ENCODE results near the gene TTF2. TPM values are rescaled to one million over a fixed set of nuclear protein-coding genes. Genes with fewer than 3 reads are reported as not detected.

Gene TTF2
- total and polyA plus RNA-seq, 2 experiments from 2014 or later = 84.7 to 85.4 TPM

- TF ChIP-seq REST (IDR thresholded peaks at IDR 0.05; ENCODE audit: unreplicated experiment) = no peak
- no peak for TF ChIP-seq ZNF331 (CRISPR knock-in tag; IDR thresholded peaks at IDR 0.05; ENCODE audit: low read depth)
- TF ChIP-seq EZH2phosphoT487 (IDR thresholded peaks at IDR 0.05; ENCODE audit: unreplicated experiment) = no peak
- no peak for TF ChIP-seq EZH2 (IDR thresholded peaks at IDR 0.05; ENCODE audit: low read depth, unreplicated experiment)
- TF ChIP-seq ETS1 (IDR thresholded peaks at IDR 0.05) = no peak
- no peak for TF ChIP-seq STAT1 (IDR thresholded peaks at IDR 0.05; ENCODE audit: unreplicated experiment)
- no peak for TF ChIP-seq POLR2AphosphoS5 (IDR thresholded peaks at IDR 0.05; ENCODE audit: low read depth)
- TF ChIP-seq CREB1 (CRISPR knock-in tag; IDR thresholded peaks at IDR 0.05; ENCODE audit: low read depth) = no peak
- no peak for TF ChIP-seq NANOG (IDR thresholded peaks at IDR 0.05; ENCODE audit: borderline replicate concordance)
- TF ChIP-seq CTCF (conservative IDR thresholded peaks at IDR 0.05; ENCODE audit: low read depth in 2 of 2) = no peak
These were observed 34.6 kb upstream of the TTF2 start (continued) for GRCh38 chr1:117025568-117025967.

GRCh38 chr1:117026361-117026760, 33.8 kb upstream of the TTF2 start:
- no peak overlapping the region for H3K4me3 Mint-ChIP-seq
- H3K27me3 ChIP-seq (ENCODE audit: insufficient read depth) = no peaks in the 10 kb centered on the region
- H4K20me1 ChIP-seq (replicated peaks; ENCODE audit: insufficient read depth) = no peaks in the 10 kb centered on the region
- H3K9me3 Mint-ChIP-seq = no peaks in the 10 kb centered on the region
- H3K36me3 ChIP-seq (ENCODE audit: insufficient read depth) = no peaks in the 10 kb centered on the region
- H3F3A ChIP-seq (replicated peaks; ENCODE audit: low read depth) = no peaks in the 10 kb centered on the region
- 0 out of 2 replicates have a peak, but pooled peaks cover 3% of the 10 kb centered on the region for H3K9me2 ChIP-seq (ENCODE audit: insufficient read depth)
- H3K27ac Mint-ChIP-seq = no peak overlapping the region
- no peaks in the 10 kb centered on the region for H3K4me1 ChIP-seq (ENCODE audit: insufficient read depth)
- H3K4me3 ChIP-seq = no peak overlapping the region
- H2AFZ ChIP-seq = no peak overlapping the region
- no peaks in the 10 kb centered on the region for H3K79me2 ChIP-seq (replicated peaks; ENCODE audit: insufficient read depth)
- H3K27ac ChIP-seq (ENCODE audit: low read depth) = no peak overlapping the region
- H3K27me3 Mint-ChIP-seq (ENCODE audit: insufficient read depth, low read depth, poor library complexity) = no peaks in the 10 kb centered on the region
- H3K4me2 ChIP-seq = no peak overlapping the region
- no peaks in the 10 kb centered on the region for H3K36me3 Mint-ChIP-seq (ENCODE audit: low read depth)
- no peaks in the 10 kb centered on the region for H3K4me1 Mint-ChIP-seq
- ATAC-seq = no peak
- no peak for DNase-seq (ENCODE audit: low spot score)
- TF ChIP-seq CTCF (conservative IDR thresholded peaks at IDR 0.05; ENCODE audit: low read depth in 2 of 2) (no peak), NANOG (IDR thresholded peaks at IDR 0.05; ENCODE audit: borderline replicate concordance) (no peak), JUNB (IDR thresholded peaks at IDR 0.05; ENCODE audit: unreplicated experiment) (no peak), ZNF114 (CRISPR knock-in tag; IDR thresholded peaks at IDR 0.05) (no peak), ZNF331 (CRISPR knock-in tag; IDR thresholded peaks at IDR 0.05; ENCODE audit: low read depth) (no peak), POLR2AphosphoS5 (IDR thresholded peaks at IDR 0.05; ENCODE audit: low read depth) (no peak), CREB1 (CRISPR knock-in tag; IDR thresholded peaks at IDR 0.05; ENCODE audit: low read depth) (no peak), ETS1 (IDR thresholded peaks at IDR 0.05) (no peak), EZH2 (IDR thresholded peaks at IDR 0.05; ENCODE audit: low read depth, unreplicated experiment) (no peak), STAT1 (IDR thresholded peaks at IDR 0.05; ENCODE audit: unreplicated experiment) (no peak), REST (IDR thresholded peaks at IDR 0.05; ENCODE audit: unreplicated experiment) (no peak)
